BE2C (cell line): ENCODE data around the gene SLC39A13.

ENCODE experiments used
- DNase-seq: peaks from one replicate; pipeline ENCODE4 v3.0.0-alpha.2; 2020
- H3K27me3 ChIP-seq: fragments of 250-450 bp; sonication (Bioruptor Pico); 2 replicates; pipeline ENCODE4 v1.5.1; 2020; ENCODE audit warnings: mild to moderate bottlenecking
- H3K36me3 ChIP-seq: fragments of 250-450 bp; sonication (Bioruptor Pico); 2 replicates; pipeline ENCODE4 v1.5.1; 2020; ENCODE audit warnings: mild to moderate bottlenecking
- H3K4me1 ChIP-seq: fragments of 250-450 bp; sonication (Bioruptor Pico); 2 replicates; pipeline ENCODE4 v1.5.1; 2020
- H3K4me3 ChIP-seq: 2 replicates; pipeline ENCODE4 v1.5.1; 2011; ENCODE audit warnings: low read depth, low read length
- H3K9me3 ChIP-seq: fragments of 250-450 bp; sonication (Bioruptor Pico); 2 replicates; pipeline ENCODE4 v1.5.1; 2020
- CTCF ChIP-seq: IDR thresholded peaks from 2 replicates; pipeline ENCODE4 v1.5.1; 2012; ENCODE audit warnings: mild to moderate bottlenecking, low read depth, low read length

Gene SLC39A13

GRCh38 chr11:47461876-47462275 is 53.5 kb downstream of the SLC39A13 start:
- H3K4me1 ChIP-seq, result no peaks in the 10 kb centered on the region

GRCh38 chr11:47464483-47464882 is 56.1 kb downstream of the SLC39A13 start:
- no peaks in the 10 kb centered on the region for H3K36me3 ChIP-seq
- H3K4me3 ChIP-seq, result no peak overlapping the region
- peaks cover 3% of the 10 kb centered on the region; the same call in 1 of the 2 replicates for H3K4me1 ChIP-seq
- TF ChIP-seq CTCF, result no peak
- no peaks in the 10 kb centered on the region for H3K9me3 ChIP-seq
- no peaks in the 10 kb centered on the region for H3K27me3 ChIP-seq
- DNase-seq, result peak; percentile 52

More at GRCh38 chr11:47461876-47462275, 53.5 kb downstream of the SLC39A13 start:
- TF ChIP-seq CTCF, result no peak
- Histone ChIP-seq H3K4me3 (no peak overlapping the region), H3K36me3 (no peaks in the 10 kb centered on the region), H3K9me3 (no peaks in the 10 kb centered on the region), H3K27me3 (no peaks in the 10 kb centered on the region)
- no peak for DNase-seq
